CD4-positive, alpha-beta T cell treated with Interleukin-12 subunit alpha and Interleukin-12 subunit beta, for 1 hour (primary cell): Measurements from ENCODE around the gene GSTM3.
"Not testable (repeated sequence)": the region's sequence is repeated elsewhere in the genome, so short reads cannot be mapped to it uniquely, and the experiment has no call there.

Experiments
- DNase-seq: peaks from one replicate; pipeline ENCODE4 v3.0.0-alpha.2; 2020

Gene GSTM3

DNA sequence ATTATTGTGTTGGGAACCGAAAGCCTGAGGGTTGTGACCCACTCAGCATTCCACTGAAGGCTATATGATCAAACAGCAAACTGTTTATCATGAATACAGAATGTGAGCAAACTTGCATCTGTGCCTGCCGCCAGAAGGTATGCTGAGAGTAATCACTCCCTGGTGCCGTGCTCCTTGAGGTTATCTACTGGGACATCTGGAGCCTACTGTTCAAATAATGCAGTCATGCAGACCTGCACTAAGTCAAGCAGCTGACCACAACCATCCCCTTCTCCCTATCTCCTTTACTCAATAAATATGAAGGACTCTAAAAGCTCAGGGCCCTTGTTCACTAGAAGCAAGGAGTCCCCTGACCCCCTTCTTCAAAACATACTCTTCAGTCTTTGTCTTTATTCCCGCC is 15.3 kb downstream of the GSTM3 start:
- DNase-seq: no peak

DNA sequence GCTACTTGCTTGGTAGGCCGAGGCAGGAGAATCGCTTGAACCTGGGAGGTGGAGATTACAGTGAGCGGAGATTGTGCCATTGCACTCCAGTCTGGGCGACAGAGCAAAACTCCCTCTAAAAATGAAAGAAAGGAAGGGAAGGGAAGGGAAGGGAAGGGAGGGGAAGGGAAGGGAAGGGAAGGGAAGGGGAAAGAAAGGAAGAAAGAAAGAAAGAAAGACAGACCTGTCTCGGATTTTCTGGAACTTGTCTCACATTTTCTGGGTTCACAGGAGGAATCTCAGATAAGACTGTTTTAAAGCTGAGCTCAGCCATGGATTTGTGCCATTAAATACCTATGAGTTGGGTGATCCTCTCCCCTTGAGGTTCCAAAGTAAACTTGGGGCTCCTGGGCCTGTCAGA is 15.9 kb downstream of the GSTM3 start:
- no peak for DNase-seq

DNA sequence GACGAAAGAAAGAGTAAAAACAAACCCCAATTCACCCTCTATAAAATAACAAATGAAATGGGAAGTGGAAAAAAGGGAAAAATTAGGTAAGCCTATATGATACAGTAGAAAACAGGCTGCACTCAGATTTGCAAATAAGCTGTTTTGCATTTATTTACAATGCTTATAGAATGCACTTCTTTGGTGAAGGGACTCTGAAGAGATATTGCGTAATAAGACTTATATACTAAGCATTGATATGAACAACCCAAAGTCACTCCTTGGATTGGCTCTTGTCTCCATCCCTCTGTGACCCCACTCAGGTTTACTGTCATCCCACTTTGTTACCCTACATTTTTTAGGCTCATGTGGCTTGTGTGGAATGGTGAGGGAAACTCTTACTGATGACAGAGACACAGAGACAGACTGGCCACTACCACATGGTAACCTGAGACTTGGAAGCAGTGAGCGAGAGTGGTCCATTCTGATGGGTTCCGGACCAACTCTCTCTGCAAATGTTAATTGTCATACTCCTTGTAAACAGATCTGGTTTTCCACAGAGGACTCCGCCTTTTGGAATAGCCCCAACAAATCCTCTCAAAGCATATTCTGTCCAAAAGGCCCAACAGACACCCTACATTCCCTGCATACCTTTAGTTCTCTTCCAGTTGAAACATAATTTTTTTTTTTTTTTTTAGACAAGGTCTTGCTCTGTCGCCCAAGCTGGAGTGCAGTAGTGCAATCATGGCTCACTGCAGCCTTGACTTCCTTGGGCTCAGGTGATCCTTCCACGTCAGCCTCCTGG is 17.7 kb downstream of the GSTM3 start:
- no peak for DNase-seq

DNA sequence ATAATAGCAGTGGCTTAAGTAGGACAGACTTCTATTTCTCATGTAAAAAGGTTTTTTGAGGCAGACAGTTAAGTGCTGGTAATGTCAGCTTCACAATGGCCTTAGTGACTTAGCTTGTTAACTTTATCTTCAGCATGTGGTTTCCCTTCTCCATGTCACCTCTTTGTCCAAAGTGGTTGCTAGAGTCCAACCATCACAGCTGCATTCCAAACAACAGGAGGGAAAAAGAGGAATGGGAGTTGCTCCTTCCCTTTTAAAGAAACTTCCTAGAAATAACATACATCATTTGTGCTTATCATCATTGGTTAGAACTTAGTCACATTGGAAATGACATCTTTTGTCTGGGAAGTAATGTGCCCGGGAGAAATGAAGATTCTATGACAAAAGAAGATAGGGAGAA is 18.9 kb downstream of the GSTM3 start:
- no peak for DNase-seq

DNA sequence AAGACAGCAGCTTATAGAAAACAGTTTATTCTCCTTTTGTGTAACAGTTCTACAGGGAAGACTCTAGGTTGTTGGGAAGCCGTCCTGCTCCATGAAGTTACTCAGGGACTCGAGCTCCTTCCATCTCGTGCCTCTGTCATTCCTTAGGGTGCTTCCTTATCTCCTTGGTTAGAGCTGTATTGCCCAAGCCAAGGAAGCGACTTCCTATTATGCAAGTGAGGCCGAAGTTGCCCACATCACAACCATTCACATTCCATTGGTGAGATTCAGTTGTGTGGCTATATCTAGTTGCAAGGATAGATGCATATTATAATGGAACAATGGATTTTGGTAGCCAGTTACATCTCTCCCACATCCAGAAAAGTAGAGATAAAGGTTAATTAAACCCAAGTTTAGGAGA is 19.8 kb downstream of the GSTM3 start:
- no peak for DNase-seq

DNA sequence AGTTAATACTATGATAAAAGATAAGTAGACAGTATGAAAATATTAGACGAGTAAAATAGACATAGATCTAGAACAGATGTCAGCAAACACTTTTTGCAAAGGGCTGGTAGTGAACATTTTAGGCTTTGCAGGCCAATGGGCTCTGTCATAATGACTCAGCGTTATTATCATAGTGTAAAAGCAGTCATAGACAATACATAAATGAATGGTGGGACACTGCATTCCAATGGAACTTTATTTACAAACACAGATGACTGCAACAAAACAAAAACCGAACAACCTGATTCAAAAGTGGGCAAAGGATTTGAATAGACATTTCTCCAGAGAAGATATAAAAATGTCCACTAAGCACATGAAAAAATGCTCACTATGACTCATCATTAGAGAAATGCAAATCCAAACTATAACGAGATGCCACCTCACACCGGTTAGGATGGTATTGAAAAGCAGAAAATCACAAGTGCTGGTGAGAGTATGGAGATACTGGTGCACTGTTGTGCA is 21.5 kb downstream of the GSTM3 start:
- DNase-seq: no peak

DNA sequence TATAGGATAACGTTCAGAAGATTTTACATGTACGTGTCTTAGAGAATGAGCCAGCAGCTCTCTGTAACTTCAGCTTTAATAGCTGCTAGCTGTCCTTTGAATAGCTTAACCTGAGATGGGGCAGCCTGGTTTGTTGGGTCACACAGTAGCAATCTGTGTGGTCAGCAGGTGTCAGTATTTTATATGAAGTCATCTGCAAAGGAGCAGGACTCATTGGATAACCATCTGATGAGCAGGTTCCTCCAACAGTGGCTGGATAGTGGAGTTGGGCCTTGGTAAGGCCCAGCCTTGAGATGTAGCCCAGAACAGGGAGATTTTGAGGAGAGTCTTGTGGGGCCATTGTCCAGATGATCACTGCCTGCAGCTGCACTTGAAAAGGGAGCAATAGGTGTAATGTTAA is 22.3 kb downstream of the GSTM3 start:
- no peak for DNase-seq

DNA sequence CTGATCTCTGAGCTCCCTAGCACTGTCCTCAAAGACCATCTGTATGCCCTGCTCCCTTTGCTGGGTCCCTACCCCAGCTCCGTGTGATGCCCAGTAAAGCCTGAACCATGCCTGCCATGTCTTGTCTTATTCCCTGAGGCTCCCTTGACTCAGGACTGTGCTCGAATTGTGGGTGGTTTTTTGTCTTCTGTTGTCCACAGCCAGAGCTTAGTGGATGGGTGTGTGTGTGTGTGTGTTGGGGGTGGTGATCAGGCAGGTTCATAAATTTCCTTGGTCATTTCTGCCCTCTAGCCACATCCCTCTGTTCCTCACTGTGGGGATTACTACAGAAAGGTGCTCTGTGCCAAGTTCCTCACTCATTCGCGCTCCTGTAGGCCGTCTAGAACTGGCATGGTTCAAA is 23.1 kb downstream of the GSTM3 start:
- DNase-seq: no peak

DNA sequence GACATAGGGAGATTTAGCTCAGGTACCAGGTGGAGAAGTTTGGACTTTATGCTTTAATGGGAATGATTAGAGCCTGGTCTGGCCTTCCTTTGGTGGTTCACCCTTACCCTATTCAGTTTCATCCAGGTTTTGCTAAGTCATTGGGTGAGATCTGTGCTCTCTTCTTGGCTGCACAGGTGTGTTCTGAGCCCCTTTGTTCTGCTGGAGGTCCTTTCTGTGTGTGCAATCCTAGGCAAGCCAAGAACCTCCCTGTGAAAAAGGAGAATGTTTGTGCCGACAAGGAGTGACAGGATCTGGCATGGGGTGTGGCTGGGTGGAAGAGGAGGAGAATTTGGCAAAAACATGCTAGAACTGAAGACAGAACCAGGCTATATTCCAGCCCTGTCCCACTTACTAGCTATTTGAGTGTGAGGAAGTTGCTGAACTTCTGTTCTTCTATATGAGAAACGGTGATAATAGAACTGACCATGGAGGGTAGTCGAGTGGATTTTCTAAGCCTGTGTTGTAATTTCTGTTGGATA is 24.2 kb downstream of the GSTM3 start:
- DNase-seq: no peak

DNA sequence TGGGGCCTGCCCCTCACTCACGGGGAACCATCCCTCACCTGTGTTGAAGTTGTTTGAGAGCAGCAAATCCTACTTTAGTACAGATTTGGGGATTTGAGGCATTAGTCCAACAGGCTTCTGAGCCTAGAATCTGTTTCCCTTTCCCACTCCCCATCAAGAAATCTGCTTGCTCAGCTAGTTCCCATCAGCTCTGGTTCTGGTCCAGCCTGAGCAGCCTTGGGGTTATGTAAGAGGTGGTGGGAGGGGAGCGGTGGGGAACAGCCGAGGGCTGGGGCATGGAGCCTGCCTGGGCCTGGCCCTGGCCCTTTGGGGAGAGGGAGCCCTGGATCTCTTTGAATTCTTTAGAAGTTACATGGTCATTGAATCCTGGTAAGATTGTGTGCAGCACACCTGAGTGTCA is 24.7 kb downstream of the GSTM3 start:
- no peak for DNase-seq

DNA sequence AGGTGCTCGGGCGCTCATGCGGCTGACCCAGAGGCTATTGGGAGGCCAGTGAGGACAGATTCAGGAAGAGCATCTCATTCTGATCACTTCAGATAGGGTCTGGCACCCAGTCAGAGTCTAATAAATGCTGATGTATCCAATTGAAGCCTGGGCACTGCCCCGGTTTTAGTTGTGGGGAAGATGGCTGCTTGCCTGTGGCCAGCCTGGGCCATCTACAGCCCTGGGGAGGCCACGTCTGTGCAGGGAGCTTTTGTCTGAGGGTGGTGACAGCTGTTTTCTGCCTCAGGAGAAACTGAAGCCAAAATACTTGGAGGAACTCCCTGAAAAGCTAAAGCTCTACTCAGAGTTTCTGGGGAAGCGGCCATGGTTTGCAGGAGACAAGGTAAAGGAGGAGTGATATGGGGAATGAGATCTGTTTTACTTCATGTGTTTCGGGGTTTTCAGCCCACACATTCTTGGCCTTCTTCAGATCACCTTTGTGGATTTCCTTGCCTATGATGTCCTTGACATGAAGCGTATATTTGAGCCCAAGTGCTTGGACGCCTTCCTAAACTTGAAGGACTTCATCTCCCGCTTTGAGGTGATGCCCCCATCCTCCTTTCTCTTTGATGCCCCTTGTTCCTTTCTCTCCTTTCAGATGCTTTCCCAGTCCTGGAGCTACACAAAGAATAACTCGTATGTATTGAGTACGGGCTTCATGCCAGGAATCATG is 26.0 kb downstream of the GSTM3 start:
- no peak for DNase-seq

DNA sequence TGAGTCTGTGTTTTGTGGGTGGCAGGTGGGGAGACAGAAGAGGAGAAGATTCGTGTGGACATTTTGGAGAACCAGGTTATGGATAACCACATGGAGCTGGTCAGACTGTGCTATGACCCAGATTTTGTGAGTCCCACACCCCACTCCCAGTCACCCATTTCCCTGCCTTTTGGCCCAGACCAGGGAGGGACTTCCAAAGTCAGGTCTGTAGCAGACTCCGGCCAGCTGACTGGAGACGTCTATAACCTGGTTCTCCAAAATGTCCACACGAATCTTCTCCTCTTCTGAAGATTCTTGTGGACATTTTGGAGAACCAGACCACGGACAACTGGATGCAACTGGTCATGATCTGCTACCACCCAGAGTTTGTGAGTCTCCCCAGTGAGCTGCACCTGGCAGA is 27.2 kb downstream of the GSTM3 start:
- no peak for DNase-seq

DNA sequence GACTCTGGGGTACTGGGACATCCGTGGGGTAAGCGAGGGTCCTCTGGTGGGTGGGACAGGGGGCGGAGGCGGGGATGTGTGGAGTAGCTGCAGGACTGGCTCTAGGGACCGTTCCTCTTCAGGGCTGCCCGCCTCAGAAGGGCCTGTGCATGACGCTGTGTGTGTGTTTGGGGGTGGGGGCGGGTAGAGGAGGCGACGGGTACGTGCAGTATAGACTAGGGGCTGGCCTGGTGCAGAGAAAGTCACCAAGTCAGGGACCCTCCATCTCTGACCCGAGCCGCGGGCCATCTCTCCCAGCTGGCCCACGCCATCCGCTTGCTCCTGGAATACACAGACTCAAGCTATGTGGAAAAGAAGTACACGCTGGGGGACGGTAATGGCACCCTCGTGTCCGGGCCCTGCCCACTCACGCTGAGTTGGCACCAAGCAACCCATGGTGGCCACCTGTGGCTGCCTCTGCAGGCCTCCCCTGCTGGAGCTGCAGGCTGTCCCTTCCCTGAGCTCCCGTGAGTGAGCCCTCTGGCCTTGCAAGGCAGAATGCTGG is 28.4 kb downstream of the GSTM3 start:
- no peak for DNase-seq

DNA sequence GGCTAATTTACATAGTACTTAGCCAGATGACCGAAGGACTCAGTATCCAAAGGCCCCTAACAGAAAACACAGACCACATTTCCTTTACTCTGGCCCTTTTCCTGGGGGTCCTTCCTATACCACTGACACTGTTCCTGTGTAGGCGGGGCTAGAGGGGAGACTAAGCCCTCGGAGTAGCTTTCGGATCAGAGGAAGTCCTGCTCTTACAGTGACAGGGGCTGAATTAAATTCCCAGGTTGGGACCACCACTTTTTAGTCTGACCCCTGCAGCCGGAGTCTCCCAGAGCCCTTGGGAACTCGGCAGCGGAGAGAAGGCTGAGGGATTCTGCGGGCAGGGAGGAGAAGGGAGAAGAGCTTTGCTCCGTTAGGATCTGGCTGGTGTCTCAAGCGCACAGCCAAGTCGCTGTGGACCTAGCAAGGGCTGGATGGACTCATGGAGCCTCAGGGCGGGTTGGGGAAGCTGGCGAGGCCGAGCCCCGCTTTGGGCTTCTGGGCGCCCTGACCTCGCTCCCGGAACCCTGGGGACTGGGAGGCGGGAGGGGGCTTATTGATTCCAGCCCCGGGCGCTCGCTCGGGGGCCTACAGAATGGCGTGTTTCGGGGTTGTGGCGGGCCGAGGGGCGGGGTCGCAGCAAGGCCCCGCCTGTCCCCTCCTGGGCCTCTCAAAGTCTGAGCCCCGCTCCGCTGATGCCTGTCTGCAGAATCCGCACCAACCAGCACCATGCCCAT is 29.1 kb downstream of the GSTM3 start, which contains the start of gene GSTM5:
Gene GSTM5 (plus strand): TSS at position 659 of the 728 bp plus-strand sequence. CDS start 62 bp downstream, at position 721.
- DNase-seq: not testable (repeated sequence)

DNA sequence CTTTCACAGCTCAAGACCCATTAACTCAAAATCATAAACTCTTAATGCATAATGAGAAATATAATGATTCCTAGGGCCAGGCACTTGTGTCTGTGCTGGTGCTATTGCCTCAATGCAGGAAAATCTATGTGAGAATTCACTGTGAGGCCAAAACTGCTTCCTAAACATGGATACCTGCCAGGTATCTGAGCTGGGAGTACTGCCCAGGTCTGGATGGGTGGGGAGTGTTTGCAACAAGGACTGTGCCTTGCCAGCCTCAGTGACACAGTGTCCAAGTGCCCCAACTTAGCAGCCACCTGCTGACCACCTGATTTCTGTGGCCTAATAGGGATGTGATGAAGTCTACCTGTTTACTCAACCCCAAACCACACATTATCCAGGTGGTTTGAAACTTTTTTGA is 31.0 kb downstream of the GSTM3 start:
- not testable (repeated sequence) for DNase-seq

DNA sequence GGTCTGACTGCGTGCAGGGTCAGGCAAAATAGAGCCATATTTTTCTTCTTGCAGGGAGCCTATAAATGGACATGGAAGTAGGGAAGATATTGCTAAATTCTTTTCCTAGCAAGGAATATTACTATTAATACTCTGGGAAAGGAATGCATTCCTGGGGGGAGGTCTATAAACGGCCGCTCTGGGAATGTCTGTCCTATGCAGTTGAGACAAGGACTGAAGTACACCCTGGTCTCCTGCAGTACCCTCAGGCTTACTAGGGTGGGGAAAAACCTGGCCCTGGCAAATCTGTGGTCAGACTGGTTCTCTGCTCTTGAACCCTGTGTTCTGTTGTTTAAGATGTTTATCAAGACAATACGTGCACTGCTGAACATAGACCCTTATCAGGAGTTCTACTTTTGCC is 31.9 kb downstream of the GSTM3 start:
- not testable (repeated sequence) for DNase-seq

DNA sequence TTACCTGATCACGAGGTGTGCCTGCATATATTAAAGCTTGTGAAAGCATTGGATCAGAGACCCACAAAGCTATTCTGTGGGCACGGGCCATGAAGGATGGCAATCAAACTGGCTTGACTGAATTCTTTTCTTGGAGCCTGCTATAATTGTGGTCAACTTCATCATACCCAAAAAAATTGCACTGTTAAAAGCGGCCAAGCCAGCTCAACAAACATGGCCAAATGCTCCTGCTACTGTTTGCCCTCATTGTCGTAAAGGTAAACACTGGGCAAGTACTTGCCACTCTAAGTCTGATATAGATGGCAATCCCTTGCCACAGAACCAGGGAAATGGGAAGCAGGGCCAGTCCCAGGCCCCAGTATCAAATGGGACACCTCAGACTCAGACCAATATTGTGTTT is 35.4 kb downstream of the GSTM3 start:
- no peak for DNase-seq

DNA sequence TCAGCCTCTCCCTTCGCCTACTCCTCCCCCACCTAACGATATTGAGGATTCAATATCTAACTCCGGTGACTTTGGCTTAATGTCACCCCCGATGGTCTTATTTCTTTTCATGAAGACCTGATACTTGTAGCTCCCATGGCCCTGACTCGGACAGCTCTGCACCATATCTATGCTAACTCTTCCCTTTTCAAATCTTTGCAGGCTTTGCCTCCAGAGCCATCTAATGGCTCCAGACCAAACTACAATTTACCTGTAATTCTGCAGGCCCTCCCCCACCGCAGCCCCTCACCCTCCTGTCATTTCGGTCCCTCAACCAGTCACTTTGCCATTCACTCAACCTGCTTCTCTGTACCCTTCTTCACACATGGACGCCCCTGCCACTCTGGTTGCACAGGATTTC is 36.7 kb downstream of the GSTM3 start:
- no peak for DNase-seq

DNA sequence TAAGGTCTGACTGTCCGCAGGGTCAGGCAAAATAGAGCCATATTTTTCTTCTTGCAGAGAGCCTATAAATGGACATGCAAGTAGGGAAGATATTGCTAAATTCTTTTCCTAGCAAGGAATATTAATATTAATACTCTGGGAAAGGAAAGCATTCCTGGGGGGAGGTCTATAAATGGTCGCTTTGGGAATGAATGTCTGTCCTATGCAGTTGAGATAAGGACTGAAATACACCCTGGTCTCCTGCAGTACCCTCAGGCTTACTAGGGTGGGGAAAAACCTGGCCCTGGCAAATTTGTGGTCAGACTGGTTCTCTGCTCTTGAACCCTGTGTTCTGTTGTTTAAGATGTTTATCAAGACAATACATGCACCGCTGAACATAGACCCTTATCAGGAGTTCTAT is 37.9 kb downstream of the GSTM3 start:
- DNase-seq: not testable (repeated sequence)

DNA sequence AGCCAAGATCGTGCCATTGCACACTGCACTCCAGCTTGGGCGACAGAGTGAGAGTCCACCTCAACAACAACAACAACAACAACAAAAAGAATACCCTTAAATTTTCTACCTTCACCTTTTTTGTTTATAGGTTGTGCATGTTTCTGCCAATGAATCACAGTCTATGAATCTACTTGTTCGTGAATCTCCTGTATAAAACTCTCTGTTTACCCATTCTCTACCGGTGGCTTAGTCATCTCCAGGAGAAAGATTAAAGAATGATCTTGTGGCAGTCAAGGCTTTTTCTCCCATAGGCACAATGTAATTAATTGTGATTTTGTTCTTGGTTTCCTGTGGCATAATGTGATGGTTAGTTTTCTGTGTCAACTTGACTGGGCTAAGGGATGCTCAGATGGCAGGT is 43.0 kb downstream of the GSTM3 start:
- not testable (repeated sequence) for DNase-seq

DNA sequence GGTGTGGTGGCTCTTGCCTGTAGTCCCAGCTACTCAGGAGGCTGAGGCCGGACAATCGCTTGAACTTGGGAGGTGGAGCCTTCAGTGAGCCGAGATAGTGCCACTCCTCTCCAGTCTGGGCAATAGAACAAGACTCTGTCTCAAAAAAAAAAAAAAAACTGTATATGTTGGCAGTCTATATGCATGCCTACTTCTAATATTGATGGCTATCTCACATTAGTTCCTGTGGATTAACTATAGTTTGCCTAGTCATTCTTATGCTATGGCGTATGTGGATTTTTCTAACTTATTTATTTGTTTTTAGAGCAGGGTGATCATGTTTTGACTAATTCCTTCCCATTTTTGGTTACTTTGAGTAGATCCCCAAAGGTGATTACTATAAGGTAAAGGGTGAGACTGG is 43.8 kb downstream of the GSTM3 start:
- no peak for DNase-seq

DNA sequence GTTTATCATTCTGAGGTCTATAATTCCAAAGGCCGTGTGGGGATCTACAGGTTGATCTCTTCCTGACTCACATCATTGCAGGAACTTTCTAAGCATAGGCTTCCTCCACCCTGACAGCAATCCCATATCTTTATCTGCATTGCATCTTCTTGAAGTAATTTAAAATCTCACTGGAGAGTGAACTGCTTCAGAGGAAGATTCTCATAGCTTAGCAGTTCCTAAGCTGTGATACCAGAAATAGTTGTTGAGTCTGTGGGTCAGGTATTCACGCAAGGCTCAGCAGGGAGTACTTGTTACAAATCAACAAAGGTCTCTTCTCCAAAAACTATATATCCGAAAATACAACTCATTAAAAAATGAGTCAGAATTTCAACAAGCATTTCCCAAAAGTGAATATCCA is 45.7 kb downstream of the GSTM3 start:
- not testable (repeated sequence) for DNase-seq

DNA sequence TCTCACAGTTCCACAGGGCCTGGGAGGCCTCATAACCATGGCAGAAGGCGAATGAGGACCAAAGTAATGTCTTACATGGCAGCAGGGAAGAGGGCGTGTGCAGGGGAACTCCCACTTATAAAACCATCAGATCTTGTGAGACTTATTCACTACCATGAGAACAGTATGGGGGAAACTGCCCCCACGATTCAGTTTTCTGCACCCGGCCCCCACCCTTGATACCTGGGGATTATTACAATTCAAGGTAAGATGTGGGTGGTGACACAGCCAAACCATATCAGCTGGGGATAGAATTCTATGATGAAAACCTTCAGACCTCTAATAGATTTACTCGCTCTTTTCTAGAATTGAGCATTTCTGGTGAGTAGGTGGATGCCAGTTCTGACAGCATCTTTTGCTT is 46.4 kb downstream of the GSTM3 start:
- not testable (repeated sequence) for DNase-seq
